ENCODE data around the gene ZFP3.
"Not testable (repeated sequence)": the region's sequence is repeated elsewhere in the genome, so short reads cannot be mapped to it uniquely, and the experiment has no call there.

GRCh38 chr17:5142877-5143276, 64.6 kb downstream of the ZFP3 start:
- TF ChIP-seq, protein P1, sequence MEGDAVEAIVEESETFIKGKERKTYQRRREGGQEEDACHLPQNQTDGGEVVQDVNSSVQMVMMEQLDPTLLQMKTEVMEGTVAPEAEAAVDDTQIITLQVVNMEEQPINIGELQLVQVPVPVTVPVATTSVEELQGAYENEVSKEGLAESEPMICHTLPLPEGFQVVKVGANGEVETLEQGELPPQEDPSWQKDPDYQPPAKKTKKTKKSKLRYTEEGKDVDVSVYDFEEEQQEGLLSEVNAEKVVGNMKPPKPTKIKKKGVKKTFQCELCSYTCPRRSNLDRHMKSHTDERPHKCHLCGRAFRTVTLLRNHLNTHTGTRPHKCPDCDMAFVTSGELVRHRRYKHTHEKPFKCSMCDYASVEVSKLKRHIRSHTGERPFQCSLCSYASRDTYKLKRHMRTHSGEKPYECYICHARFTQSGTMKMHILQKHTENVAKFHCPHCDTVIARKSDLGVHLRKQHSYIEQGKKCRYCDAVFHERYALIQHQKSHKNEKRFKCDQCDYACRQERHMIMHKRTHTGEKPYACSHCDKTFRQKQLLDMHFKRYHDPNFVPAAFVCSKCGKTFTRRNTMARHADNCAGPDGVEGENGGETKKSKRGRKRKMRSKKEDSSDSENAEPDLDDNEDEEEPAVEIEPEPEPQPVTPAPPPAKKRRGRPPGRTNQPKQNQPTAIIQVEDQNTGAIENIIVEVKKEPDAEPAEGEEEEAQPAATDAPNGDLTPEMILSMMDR (IDR thresholded peaks at IDR 0.05) = not testable (repeated sequence)
- not testable (repeated sequence) for TF ChIP-seq POLR2A (IDR thresholded peaks at IDR 0.05)
